Kidney epithelial cell (primary cell): Measurements from ENCODE around the gene VWCE. TPM values are rescaled to one million over a fixed set of nuclear protein-coding genes. Genes with fewer than 3 reads are reported as not detected.

Source experiments
- DNase-seq: peaks from one replicate; pipeline ENCODE4 v3.0.0-alpha.2; 2010; ENCODE audit warnings: low read depth
- H3K27me3 ChIP-seq: 2 replicates; pipeline ENCODE4 v1.6.0; 2011; ENCODE audit warnings: low read length; ENCODE audit not compliant: control insufficient read depth, insufficient read depth
- H3K36me3 ChIP-seq: 2 replicates; pipeline ENCODE4 v1.5.1; 2011; ENCODE audit warnings: low read length; ENCODE audit not compliant: control insufficient read depth, insufficient read depth
- H3K4me3 ChIP-seq: 2 replicates; pipeline ENCODE4 v1.5.1; 2011; ENCODE audit warnings: low read depth, mild to moderate bottlenecking, control low read depth, low read length
- CTCF ChIP-seq: IDR thresholded peaks from 2 replicates; pipeline ENCODE4 v1.5.1; 2011; ENCODE audit warnings: mild to moderate bottlenecking, moderate library complexity, low read length, control low read depth, inconsistent platforms; ENCODE audit not compliant: insufficient read depth, poor library complexity, severe bottlenecking
- total RNA-seq: library from RNA; depleted of rRNA; stranded (reverse); fragments of >200 nt; gene quantifications from 2 replicates; pipeline ENCODE4 v1.2.3, GENCODE V29; 2015

The VWCE gene
- total RNA-seq, 1 donor from 2014 or later: 8.3 TPM

GRCh38 chr11:61275191-61275590 is 19.9 kb downstream of the VWCE start:
- no peak for TF ChIP-seq CTCF
- DNase-seq: no peak
- peaks cover 2% of the 10 kb centered on the region for H3K27me3 ChIP-seq
- no peak overlapping the region for H3K4me3 ChIP-seq
- H3K36me3 ChIP-seq: no peaks in the 10 kb centered on the region

DNA sequence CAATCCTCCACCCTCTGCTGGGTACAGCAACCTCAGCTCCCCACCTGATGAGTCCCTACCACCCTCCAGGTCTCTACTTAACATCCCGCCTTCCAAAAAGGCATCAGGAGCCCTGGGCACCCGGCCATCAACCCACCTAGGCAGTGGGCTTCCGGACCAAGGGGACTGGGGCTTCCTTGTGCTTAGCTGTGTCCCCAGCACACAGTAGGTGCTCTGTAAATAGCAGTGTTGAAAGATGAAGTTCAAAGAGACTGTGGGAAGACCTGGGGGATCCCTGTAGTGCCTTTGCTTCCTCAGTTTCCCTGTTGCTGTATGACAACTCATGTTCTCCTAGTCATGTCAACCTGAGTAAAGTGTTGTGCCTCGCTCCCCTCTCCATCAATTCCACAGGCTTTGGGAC is 21.0 kb downstream of the VWCE start:
- Histone ChIP-seq H3K36me3 (no peaks in the 10 kb centered on the region), H3K27me3 (peaks cover 2% of the 10 kb centered on the region), H3K4me3 (no peak overlapping the region)
- DNase-seq: no peak
- TF ChIP-seq CTCF: no peak

DNA sequence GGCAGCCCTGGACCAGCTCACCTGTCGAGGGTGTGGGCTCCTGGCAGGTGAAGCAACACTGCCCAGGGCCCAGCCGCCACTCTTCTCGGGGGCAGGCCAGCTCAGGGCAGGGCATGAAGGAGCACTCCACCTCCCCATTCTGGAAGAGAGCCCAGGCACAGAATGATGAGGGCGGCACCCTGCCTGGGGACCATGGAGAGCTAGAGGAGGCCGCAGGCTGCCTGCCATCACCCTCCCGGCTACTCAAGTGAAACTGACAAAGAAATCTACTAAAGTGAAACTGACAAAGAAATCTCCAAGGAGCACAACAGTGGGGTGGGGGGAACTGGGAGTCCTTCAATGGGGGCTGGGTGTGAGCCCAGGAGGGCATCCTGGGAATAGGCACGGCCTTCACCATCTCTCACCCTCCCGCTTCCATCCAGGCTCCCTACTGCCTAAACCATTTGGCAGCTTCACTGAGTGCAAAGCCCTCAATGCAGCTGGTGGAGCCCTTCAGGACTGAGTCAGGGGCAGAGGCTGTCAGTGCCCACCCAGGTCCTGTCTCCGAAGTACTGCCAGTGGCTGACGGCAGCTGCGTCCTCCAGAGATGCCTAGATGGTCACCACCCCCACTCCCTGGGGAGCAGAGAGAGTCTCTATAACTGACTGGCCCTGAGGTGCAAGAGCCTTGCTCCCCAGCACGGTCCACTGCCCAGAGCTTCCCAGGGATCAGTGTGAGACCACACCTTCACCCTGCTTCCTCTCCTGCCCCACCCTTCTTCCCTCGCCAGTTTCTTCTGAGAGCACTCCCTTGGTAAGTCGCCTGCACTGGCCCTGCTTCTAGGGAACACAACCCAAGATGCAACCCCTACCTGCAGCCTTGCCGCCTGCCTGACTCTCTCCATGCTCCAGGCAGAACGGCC is 21.7 kb downstream of the VWCE start:
- TF ChIP-seq CTCF: no peak
- H3K27me3 ChIP-seq: peaks cover 2% of the 10 kb centered on the region
- H3K36me3 ChIP-seq: no peaks in the 10 kb centered on the region
- no peak for DNase-seq
- no peak overlapping the region for H3K4me3 ChIP-seq

GRCh38 chr11:61272731-61273130 is 22.4 kb downstream of the VWCE start:
- Histone ChIP-seq H3K4me3 (no peak overlapping the region), H3K36me3 (no peaks in the 10 kb centered on the region), H3K27me3 (peaks cover 2% of the 10 kb centered on the region)
- DNase-seq: no peak
- no peak for TF ChIP-seq CTCF

- no peak overlapping the region for H3K4me3 ChIP-seq
- no peak for TF ChIP-seq CTCF
- H3K27me3 ChIP-seq: no peaks in the 10 kb centered on the region
- peak; percentile 28 for DNase-seq
- no peaks in the 10 kb centered on the region for H3K36me3 ChIP-seq
Measured at GRCh38 chr11:61270354-61271076, 24.6 kb downstream of the VWCE start.
